Trophoblast cell (in vitro differentiated cells and primary cell): ENCODE data around the gene NT5DC3.

Source experiments
- DNase-seq, 2 donors: peaks; one replicate each; pipeline ENCODE4 v3.0.0-alpha.2; 2016
- H2AFZ ChIP-seq: 2 replicates; pipeline ENCODE4 v1.6.1; 2013; ENCODE audit warnings: low read length, moderate library complexity, mild to moderate bottlenecking; ENCODE audit not compliant: insufficient read depth, poor library complexity
- H2AK5ac ChIP-seq: 2 replicates; pipeline ENCODE4 v1.6.1; 2013; ENCODE audit warnings: mild to moderate bottlenecking, low read length
- H2BK120ac ChIP-seq: 2 replicates; pipeline ENCODE4 v1.6.1; 2013; ENCODE audit warnings: low read length, mild to moderate bottlenecking, moderate library complexity; ENCODE audit not compliant: insufficient read depth, poor library complexity
- H2BK12ac ChIP-seq: 2 replicates; pipeline ENCODE4 v1.6.1; 2013; ENCODE audit warnings: mild to moderate bottlenecking, low read length, moderate library complexity
- H2BK5ac ChIP-seq: 2 replicates; pipeline ENCODE4 v1.6.1; 2013; ENCODE audit warnings: low read length, low read depth, moderate library complexity, mild to moderate bottlenecking; ENCODE audit not compliant: poor library complexity
- H3K14ac ChIP-seq: 2 replicates; pipeline ENCODE4 v1.6.1; 2013; ENCODE audit warnings: mild to moderate bottlenecking, low read length
- H3K18ac ChIP-seq: 2 replicates; pipeline ENCODE4 v1.6.1; 2013; ENCODE audit warnings: mild to moderate bottlenecking, low read length
- H3K23ac ChIP-seq: 2 replicates; pipeline ENCODE4 v1.6.1; 2013; ENCODE audit warnings: low read length
- H3K27ac ChIP-seq: 2 replicates; pipeline ENCODE4 v1.5.1; 2013; ENCODE audit warnings: low read depth, mild to moderate bottlenecking, inconsistent platforms, low read length, moderate library complexity
- H3K27me3 ChIP-seq: 2 replicates; pipeline ENCODE4 v1.6.1; 2013; ENCODE audit warnings: inconsistent platforms, mild to moderate bottlenecking, low read length, moderate library complexity; ENCODE audit not compliant: insufficient read depth
- H3K36me3 ChIP-seq, 2 experiments: 1 replicate in 1 of 2; 2 replicates in 1 of 2; pipeline ENCODE4 v1.6.1; 2013; ENCODE audit warnings: low read length in 2 of 2, mild to moderate bottlenecking in 2 of 2, moderate library complexity in 1 of 2; ENCODE audit not compliant: insufficient read depth in 2 of 2, control insufficient read depth in 1 of 2
- H3K4ac ChIP-seq: 2 replicates; pipeline ENCODE4 v1.6.1; 2013; ENCODE audit warnings: low read depth, mild to moderate bottlenecking, low read length, moderate library complexity
- H3K4me1 ChIP-seq, 2 experiments: 1 replicate in 1 of 2; 2 replicates in 1 of 2; pipeline ENCODE4 v1.6.1; 2013; ENCODE audit warnings: low read length in 2 of 2, mild to moderate bottlenecking in 2 of 2, moderate library complexity in 1 of 2; ENCODE audit not compliant: insufficient read depth in 2 of 2, control insufficient read depth in 1 of 2
- H3K4me2 ChIP-seq: 2 replicates; pipeline ENCODE4 v1.6.1; 2013; ENCODE audit warnings: inconsistent platforms, mild to moderate bottlenecking, low read length, moderate library complexity
- H3K4me3 ChIP-seq: 2 replicates; pipeline ENCODE4 v1.5.1; 2013; ENCODE audit warnings: mild to moderate bottlenecking, low read depth, low read length, inconsistent platforms
- H3K79me1 ChIP-seq: one replicate; pipeline ENCODE4 v1.6.1; 2013; ENCODE audit warnings: low read length
- H3K79me2 ChIP-seq: 2 replicates; pipeline ENCODE4 v1.6.1; 2013; ENCODE audit warnings: low read length, mild to moderate bottlenecking; ENCODE audit not compliant: control insufficient read depth, insufficient read depth, poor library complexity
- H3K9ac ChIP-seq: 2 replicates; pipeline ENCODE4 v1.6.1; 2013; ENCODE audit warnings: mild to moderate bottlenecking, low read length
- H3K9me3 ChIP-seq: 2 replicates; pipeline ENCODE4 v1.6.1; 2013; ENCODE audit warnings: low read depth, mild to moderate bottlenecking, control low read depth, inconsistent platforms, low read length; ENCODE audit not compliant: insufficient read depth
- H4K12ac ChIP-seq: 2 replicates; pipeline ENCODE4 v1.6.1; 2013; ENCODE audit warnings: low read depth, mild to moderate bottlenecking, low read length, moderate library complexity
- H4K8ac ChIP-seq: 2 replicates; pipeline ENCODE4 v1.6.1; 2013; ENCODE audit warnings: low read depth, mild to moderate bottlenecking, low read length, moderate library complexity
- H4K91ac ChIP-seq: one replicate; pipeline ENCODE4 v1.6.1; 2013; ENCODE audit warnings: low read depth, mild to moderate bottlenecking, low read length, moderate library complexity
- WGBS: extraction: QIAGEN DNeasy Blood & Tissue Kit; methylation state at CpG from one replicate; pipeline ENCODE4 v1.1.7; 2013; ENCODE audit warnings: missing lambda C conversion rate; ENCODE audit not compliant: insufficient read length, insufficient coverage; ENCODE audit errors: extremely low coverage; 5-methylcytosine and 5-hydroxymethylcytosine counted together

The NT5DC3 gene

DNA sequence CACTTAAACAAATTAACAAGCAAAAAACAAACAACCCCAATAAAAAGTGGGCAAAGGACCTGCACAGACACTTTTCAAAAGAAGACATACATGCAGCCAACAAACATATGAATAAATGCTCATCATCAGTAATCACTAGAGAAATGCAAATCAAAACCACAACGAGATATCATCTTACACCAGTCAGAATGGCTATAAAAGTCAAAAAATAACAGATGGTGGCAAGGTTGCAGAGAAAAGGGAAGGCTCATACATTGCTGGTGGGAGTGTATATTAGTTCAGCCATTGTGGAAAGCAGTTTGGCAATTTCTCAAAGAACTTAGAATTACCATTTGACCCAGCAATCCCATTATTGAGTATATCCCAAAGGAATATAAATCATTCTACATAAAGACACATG, 34.6 kb upstream of the NT5DC3 start:
- H4K8ac ChIP-seq = no peak overlapping the region
- H3K4me1 ChIP-seq = no peaks in the 10 kb centered on the region
- H3K4ac ChIP-seq = no peak overlapping the region
- H3K27me3 ChIP-seq = no peaks in the 10 kb centered on the region
- H4K91ac ChIP-seq = no peak overlapping the region
- H3K4me2 ChIP-seq = no peak overlapping the region
- H3K79me2 ChIP-seq = no peaks in the 10 kb centered on the region
- no peak overlapping the region for H3K14ac ChIP-seq
- H2BK120ac ChIP-seq = no peak overlapping the region
- no peak overlapping the region for H4K12ac ChIP-seq
- no peak overlapping the region for H2BK5ac ChIP-seq
- H3K23ac ChIP-seq = no peak overlapping the region
- no CpG with 5 or more reads among the region's 1 CpG for WGBS
- no peak overlapping the region for H3K9ac ChIP-seq
- H3K79me1 ChIP-seq = no peaks in the 10 kb centered on the region
- DNase-seq = no peak
- H3K9me3 ChIP-seq = no peaks in the 10 kb centered on the region
- no peak overlapping the region for H2AK5ac ChIP-seq
- H2BK12ac ChIP-seq = no peak overlapping the region
- no peak overlapping the region for H2AFZ ChIP-seq
- no peak overlapping the region for H3K18ac ChIP-seq
- no peaks in the 10 kb centered on the region for H3K36me3 ChIP-seq
- H3K4me3 ChIP-seq = no peak overlapping the region
- H3K27ac ChIP-seq = no peak overlapping the region

GRCh38 chr12:103868215-103868614, 27.2 kb upstream of the NT5DC3 start:
- Histone ChIP-seq H3K27ac (no peak overlapping the region), H3K79me1 (no peaks in the 10 kb centered on the region), H3K4me2 (no peak overlapping the region), H3K27me3 (no peaks in the 10 kb centered on the region), H3K4me3 (no peak overlapping the region), H2BK12ac (no peak overlapping the region), H2BK120ac (no peak overlapping the region), H4K12ac (no peak overlapping the region), H2AFZ (no peak overlapping the region), H3K4me1 (peaks cover 0 to 4% of the 10 kb centered on the region in 2 experiments), H3K9ac (no peak overlapping the region), H2BK5ac (no peak overlapping the region), H2AK5ac (no peak overlapping the region), H3K4ac (no peak overlapping the region), H3K79me2 (no peaks in the 10 kb centered on the region), H3K18ac (no peak overlapping the region), H3K9me3 (no peaks in the 10 kb centered on the region), H3K23ac (no peak overlapping the region), H3K14ac (no peak overlapping the region), H4K91ac (no peak overlapping the region), H4K8ac (no peak overlapping the region), H3K36me3 (no peaks in the 10 kb centered on the region)
- peak in 1 of 2 donors; percentile 21 for DNase-seq

DNA sequence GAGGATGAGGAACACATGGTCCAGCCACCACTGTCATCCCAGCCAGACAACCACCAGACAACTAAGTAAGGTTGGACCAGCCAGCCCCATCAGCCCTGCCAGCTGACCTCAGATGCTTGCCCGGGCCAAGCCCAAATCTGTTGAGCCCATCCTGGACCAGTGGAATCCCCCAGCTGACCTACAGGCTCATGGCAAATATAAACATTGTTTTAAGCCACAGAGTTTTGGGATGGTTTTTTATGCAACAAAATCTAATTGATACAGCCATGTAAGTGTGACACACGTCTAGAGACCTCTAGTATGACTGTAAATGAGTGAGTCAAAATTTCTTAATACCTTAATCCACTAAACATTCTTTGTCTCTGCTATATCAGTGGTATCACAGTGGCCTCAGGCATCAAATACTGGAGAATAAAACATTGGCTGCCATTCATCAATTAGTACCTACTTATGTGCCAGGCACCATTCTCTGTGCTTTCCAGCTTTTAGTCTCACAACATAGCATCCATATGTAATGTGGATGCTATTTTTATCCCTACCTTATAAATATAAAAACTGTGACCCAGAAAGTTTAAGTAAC, 24.2 kb upstream of the NT5DC3 start:
- Histone ChIP-seq H3K9me3 (no peaks in the 10 kb centered on the region), H2BK5ac (no peak overlapping the region)
- no CpG with 5 or more reads among the region's 2 CpGs for WGBS

DNA sequence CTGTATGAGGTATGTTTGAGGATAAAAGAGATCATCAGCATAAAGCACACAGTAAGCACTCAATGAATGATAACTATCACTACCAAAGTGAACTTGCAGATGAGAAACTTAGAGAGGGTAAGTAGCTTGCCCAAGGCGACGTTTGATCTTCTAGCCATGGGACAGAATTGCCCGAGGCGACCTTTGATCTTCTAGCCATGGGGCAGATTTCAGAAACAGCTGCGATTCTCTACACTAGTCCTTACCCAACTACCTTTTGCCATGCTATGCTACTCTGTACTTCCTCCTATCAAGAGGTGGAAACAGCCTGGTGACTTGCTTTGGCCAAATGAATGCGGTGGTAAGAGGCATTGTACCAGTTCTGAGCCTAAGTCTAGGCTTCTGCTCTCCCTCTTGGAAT, 23.7 kb upstream of the NT5DC3 start:
- Histone ChIP-seq H3K4me3 (no peak overlapping the region), H4K12ac (no peak overlapping the region), H3K9me3 (no peaks in the 10 kb centered on the region), H3K14ac (no peak overlapping the region), H3K4me2 (no peak overlapping the region), H3K36me3 (no peaks in the 10 kb centered on the region), H3K9ac (no peak overlapping the region), H2BK5ac (no peak overlapping the region), H4K8ac (no peak overlapping the region), H3K79me2 (no peaks in the 10 kb centered on the region), H3K27ac (no peak overlapping the region), H3K4me1 (peaks cover 8 to 11% of the 10 kb centered on the region in 2 experiments), H3K23ac (no peak overlapping the region), H3K4ac (no peak overlapping the region), H2BK120ac (no peak overlapping the region), H2AK5ac (no peak overlapping the region), H2BK12ac (no peak overlapping the region), H3K27me3 (no peaks in the 10 kb centered on the region), H3K79me1 (peaks cover 1% of the 10 kb centered on the region), H4K91ac (no peak overlapping the region), H3K18ac (no peak overlapping the region), H2AFZ (no peak overlapping the region)
- WGBS = no CpG with 5 or more reads among the region's 6 CpGs
- peak; percentile 46 to 87 for DNase-seq

More for the DNA sequence above, 24.2 kb upstream of the NT5DC3 start:
- H2BK12ac ChIP-seq = no peak overlapping the region
- no peak overlapping the region for H3K4me3 ChIP-seq
- no peaks in the 10 kb centered on the region for H3K36me3 ChIP-seq
- H4K91ac ChIP-seq = no peak overlapping the region
- no peak overlapping the region for H3K9ac ChIP-seq
- H3K4ac ChIP-seq = no peak overlapping the region
- no peak overlapping the region for H3K27ac ChIP-seq
- peaks cover 3 to 7% of the 10 kb centered on the region in 2 experiments for H3K4me1 ChIP-seq
- no peak overlapping the region for H2AFZ ChIP-seq
- H3K18ac ChIP-seq = no peak overlapping the region
- H4K12ac ChIP-seq = no peak overlapping the region
- no peaks in the 10 kb centered on the region for H3K79me1 ChIP-seq
- no peak overlapping the region for H3K23ac ChIP-seq
- H4K8ac ChIP-seq = no peak overlapping the region
- no peak overlapping the region for H2AK5ac ChIP-seq
- no peak overlapping the region for H3K4me2 ChIP-seq
- no peak overlapping the region for H2BK120ac ChIP-seq
- no peak overlapping the region for H3K14ac ChIP-seq
- H3K27me3 ChIP-seq = no peaks in the 10 kb centered on the region
- DNase-seq = no peak
- H3K79me2 ChIP-seq = no peaks in the 10 kb centered on the region
